ENCODE results near the gene RFWD3.

GRCh38 chr16:74673876-74674275 lies 7.2 kb upstream of the RFWD3 start:
- no peak for TF ChIP-seq EZH2 (IDR thresholded peaks at IDR 0.05; ENCODE audit: low read length, missing control alignments)
- TF ChIP-seq CTCF (conservative IDR thresholded peaks at IDR 0.05 in 1 of 2, IDR thresholded peaks at IDR 0.05 in 1 of 2; ENCODE audit: low read depth in 1 of 2, low read length in 2 of 2), result no peak
